HG03520 (cell line): ENCODE measurements around the gene GUCY1A2.

Experiments used
- ATAC-seq: cut with Tn5 transposase; IDR thresholded peaks from one replicate; pipeline ENCODE4 v1.9.1; 2021; ENCODE audit warnings: mild to moderate bottlenecking, moderate library complexity; ENCODE audit not compliant: unreplicated experiment

GUCY1A2 gene

DNA sequence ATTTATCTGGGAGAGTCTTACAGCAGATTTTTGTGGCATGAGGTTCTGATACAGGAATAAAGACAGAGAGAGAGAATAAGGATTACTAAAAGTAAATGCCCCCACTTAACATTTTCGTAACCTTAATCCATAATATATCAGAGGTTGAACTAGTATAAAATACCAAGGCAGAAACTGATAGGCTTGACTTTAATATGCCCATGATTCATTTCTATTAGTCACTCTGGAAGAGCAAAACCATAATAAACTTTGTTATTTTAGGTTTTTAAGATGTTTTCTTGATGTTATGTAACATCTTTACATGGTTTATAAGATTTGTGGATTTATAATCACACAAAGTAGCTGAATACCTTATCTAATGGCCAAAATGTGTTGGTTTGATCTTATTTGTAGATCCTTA is 19.1 kb downstream of the GUCY1A2 start:
- no peak for ATAC-seq

GRCh38 chr11:106998916-106999188 is 19.4 kb downstream of the GUCY1A2 start:
- no peak for ATAC-seq

DNA sequence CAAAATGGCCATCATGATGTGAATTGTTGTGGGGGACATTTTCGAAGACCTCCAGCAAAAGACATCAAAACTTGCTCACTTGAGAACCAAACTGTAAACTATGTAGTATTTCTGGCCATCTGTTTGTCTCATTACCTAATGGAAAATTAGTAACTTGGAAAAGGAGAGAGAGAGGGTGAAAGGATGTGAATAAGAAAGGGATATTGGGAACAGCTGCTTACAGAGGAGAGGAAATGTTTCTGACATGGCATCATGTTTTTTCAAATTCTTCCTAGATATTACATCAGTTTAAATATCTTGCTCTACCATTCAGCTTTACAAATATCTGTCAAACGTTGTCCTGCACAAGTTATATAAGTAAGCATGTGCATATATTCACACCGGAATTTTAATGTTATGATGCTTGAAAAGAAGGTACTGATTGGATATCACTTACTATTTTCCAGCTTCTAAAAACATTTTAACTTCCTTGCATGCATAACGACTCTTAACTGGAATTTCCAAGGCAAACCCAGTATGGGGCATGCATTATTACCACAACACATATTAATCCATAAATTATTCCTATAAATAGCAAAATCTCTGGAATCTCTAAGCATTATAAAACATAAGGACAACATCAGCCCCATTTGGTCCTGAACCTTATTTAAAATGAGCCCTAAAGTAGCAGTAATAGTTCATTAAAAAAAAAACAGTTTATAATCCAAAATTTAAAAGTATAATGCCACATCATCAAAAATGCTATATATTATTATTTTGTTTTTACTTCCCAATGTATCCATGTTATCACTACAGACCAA is 20.0 kb downstream of the GUCY1A2 start:
- ATAC-seq = no peak

GRCh38 chr11:106997227-106997626 is 21.0 kb downstream of the GUCY1A2 start:
- ATAC-seq = no peak

DNA sequence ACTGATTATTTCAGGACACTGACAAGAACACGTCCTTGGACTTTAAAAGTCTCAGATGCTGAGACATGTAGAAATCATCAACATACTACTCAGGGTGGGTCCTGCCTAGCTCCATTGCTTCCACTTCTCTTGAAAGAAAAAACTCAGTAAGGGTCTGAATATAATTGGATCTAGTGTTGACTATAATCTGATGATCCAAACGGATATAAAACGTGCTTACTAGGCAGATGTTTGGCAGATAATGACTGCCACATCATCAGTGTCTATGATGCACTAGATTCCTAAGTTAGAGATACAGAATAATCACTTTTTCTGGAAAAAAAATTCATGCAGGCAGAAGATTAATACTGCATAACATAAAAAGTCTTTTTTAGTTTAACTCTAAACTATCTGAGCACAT is 21.6 kb downstream of the GUCY1A2 start:
- ATAC-seq = no peak

- no peak for ATAC-seq
Measured at GRCh38 chr11:106990331-106990730, 27.9 kb downstream of the GUCY1A2 start.

DNA sequence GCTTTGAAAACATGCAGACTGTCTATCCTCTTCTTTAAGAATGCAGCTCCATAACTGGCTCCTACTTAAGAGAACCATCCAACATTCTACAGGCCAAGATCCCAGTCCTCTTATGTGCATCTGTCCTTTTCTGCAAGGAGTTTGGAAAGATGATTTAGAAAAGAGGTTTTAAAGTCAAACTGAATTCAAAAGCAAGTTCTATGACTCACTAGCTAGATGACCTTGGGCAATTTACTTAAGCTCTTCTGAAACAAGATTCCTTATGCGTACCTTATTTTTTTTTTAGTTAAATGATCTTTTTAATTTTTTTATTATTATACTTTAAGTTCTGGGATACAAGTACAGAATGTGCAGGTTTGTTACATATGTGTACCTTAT is 29.2 kb downstream of the GUCY1A2 start:
- ATAC-seq = no peak

DNA sequence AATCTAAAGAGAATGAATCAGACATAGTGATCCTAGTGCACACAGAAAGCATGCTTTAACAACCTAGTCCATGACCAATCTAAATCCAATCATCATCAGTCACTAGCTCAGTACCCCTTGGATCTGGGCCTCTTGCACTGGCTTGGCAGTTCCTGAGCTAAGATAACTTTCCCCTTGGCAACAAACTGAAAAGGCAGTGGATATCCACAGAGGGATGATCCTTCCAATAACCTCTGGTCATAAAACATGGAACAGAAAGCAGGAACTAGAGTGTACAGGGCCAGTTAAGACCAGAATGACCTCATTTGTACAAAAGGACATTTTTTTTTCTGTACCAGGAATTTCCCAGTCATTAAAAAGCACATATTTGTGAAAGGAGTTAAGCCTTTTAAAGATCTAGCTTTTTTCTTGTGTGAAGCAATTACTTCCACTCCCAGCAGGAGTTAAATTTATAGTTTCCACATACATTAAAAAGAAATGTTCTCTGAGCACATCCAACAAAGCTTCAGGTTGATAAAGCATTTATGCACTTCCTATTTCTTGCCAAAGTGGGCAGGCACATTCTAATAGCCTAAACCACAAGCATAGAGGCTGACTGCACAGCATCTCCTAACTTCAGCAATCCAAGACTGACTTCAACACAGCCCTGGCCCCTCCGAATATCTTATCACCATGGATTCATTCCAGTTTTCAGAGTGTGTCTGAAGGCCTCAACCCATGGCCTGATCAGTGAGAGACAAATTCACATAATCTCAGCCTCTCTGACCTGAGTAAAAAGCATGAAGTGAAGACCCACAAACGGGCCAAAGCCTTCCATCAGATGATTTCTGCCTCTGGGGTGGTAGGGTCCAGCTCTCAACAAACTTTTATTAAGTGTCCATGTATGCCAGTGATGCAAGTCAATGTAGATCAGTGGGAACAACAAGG is 29.9 kb downstream of the GUCY1A2 start:
- no peak for ATAC-seq

DNA sequence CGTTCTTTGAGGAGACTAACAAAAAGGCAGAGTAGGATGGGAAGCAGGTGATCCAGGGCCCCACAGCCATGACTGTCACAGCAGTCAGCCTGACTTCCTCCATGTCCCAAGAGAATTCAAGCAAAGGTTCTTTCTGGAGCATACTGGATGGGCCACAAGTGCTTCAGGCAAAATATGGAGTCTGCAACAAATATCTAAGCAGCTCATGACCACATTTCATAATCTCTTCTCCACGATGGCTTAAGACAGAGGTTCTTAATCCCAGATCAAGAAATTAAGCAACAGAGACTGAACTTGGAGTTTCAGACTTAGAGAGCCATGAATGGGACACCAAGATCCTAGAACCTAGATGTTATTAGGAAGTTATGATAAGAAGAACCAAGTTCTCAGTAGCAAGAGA is 31.6 kb downstream of the GUCY1A2 start:
- ATAC-seq = no peak

- no peak for ATAC-seq
Measured at GRCh38 chr11:106986261-106986660, 32.0 kb downstream of the GUCY1A2 start.

- ATAC-seq = no peak
Measured at GRCh38 chr11:106983991-106984390, 34.3 kb downstream of the GUCY1A2 start.

GRCh38 chr11:106983261-106983660 is 35.0 kb downstream of the GUCY1A2 start:
- no peak for ATAC-seq

GRCh38 chr11:106974831-106975230 is 43.4 kb downstream of the GUCY1A2 start:
- no peak for ATAC-seq

GRCh38 chr11:106971864-106972263 is 46.4 kb downstream of the GUCY1A2 start:
- ATAC-seq = no peak

DNA sequence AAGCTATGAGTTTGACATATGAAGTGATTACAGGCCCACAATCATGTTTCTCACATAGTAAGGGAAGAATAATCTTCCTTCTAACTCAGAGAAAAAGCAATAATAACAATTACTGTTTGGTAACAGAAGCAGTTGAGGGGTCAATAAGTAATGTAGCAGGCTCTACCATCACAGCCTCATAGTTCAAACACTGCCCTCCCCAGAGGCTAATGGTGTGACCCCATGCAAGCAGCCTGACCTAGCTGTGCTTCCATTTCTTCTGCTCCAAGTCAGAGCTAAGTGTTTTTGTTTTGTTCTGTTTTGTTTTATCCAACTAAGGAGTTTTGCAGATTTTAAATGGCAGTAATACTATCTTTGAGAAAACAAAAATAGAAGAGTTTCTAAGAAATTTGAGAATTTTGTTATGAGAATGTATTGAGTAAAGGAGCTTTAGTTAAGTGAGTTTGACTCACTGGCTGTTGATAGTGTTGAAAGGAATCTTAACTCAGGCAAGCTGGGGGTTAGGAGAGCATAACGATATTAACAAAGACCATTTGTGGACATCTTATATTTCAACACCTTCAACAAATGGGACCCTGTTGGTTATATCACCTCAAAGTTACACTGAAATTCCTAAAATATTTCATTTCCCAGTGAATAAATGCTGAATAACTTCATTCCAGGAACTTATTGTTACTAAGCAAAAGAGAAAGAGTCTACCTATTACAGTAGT is 48.5 kb downstream of the GUCY1A2 start:
- no peak for ATAC-seq

GRCh38 chr11:106962995-106963394 is 55.3 kb downstream of the GUCY1A2 start:
- ATAC-seq = no peak

DNA sequence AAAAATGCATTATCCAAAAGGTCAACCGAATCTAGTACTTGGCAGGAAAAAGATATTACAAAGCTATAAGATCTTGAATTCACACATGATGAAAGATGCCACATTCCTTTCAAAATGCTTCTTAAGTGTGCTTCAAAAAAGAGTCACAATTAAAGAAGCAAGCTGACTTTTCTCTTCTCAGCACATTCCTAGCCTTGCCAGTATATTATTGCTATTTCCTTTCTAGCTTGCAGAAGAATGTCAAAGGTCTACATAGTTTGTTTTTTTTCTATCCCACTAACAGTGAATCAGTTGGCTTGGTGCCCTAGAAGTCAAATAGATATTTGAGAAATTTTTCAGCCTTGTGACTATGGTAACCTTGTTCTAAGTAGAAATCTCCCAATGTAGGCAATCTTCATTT is 56.8 kb downstream of the GUCY1A2 start:
- ATAC-seq = no peak

DNA sequence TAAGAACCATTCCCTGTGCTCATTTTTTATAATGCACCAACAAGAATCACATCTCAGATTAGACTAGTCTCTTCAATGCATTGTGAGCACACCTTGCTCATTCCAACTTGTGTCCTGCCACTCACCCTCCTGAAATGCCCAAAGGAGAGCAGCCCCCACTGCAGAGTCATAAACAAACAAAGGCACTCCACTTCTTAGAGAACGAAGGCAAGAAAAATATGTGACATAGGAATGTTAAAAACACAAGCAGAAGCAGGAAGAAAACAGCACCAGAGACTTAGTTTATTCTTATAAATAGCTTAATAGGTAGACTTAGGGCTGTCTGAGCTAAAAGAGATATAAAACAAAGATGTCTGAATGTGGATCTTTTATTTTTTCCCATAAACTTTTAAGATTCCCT is 57.2 kb downstream of the GUCY1A2 start:
- no peak for ATAC-seq

- no peak for ATAC-seq
Measured at GRCh38 chr11:106959800-106960199, 58.5 kb downstream of the GUCY1A2 start.

DNA sequence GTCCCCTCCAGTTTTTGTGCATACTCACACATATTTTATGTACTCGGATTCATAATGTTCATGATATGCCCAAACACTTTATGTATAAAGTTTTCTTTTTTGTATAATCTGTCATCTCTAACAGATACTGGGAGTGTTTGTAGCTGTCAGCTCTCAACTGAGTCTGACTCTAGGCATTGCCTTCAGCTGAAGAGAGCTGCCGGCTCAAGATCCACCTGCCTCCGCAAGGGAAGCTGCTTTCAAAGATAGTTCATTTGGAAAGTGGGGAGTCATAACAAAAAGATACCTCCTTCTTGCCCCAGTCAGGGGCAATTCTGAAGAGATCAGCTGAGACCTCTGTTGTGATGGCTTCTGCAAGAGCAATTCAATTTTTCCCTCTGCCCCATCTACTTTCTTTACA is 58.9 kb downstream of the GUCY1A2 start:
- no peak for ATAC-seq

DNA sequence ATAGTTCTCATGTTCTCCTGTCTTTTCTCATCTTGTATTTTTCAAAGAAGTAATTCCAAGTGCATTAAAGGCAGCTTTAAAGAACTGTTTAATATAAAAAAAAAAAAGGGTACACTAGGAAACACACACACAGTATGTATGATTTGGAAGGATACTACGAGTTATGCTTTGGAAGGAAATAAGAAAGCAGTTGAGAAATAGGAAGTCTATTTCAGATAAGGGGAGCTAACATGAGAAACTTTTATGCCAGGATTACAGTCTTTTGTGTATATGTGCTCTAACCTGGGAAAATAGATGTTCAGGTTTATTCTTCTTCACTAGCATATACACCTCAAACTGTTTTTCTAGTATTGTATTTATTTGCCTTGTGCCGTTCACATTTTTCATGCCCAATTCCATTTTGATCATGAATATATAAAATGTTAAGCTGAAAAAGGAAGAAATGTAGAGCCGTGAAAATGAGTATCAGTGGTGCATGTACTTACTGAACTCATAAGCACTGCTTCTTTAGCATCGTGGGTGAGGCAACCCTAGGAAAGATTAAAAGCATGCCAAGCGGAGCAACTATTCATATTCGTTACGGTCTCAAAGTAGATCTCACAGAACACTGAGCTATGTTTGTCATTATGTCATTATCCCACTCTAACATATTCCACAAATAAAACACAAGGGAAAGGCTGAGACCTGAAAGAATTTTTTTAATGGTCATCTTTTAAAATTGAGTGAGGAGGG is 59.6 kb downstream of the GUCY1A2 start:
- ATAC-seq = no peak
